GM23248 (cell line): Measurements from ENCODE around the gene SERPINA5. TPM values are rescaled to one million over a fixed set of nuclear protein-coding genes. Genes with fewer than 3 reads are reported as not detected.

Source experiments
- DNase-seq: peaks from one replicate; pipeline ENCODE4 v3.0.0-alpha.2; 2015
- H2AFZ ChIP-seq: fragments of 200-600 bp; sonication (generic); 2 replicates; pipeline ENCODE4 v1.6.1; 2016; ENCODE audit warnings: antibody characterized with exemption
- H3F3A ChIP-seq: fragments of 200-600 bp; sonication (generic); 2 replicates; pipeline ENCODE4 v1.6.1; 2016; ENCODE audit warnings: mild to moderate bottlenecking, antibody characterized with exemption, mixed run types; ENCODE audit not compliant: insufficient read depth
- H3K27ac ChIP-seq: fragments of 200-600 bp; sonication (generic); 2 replicates; pipeline ENCODE4 v1.5.1; 2016; ENCODE audit warnings: mild to moderate bottlenecking
- H3K27me3 ChIP-seq: fragments of 200-600 bp; sonication (generic); replicated peaks from 2 replicates; pipeline ENCODE4 v1.6.1; 2016; ENCODE audit warnings: mild to moderate bottlenecking; ENCODE audit not compliant: insufficient read depth
- H3K36me3 ChIP-seq: fragments of 200-600 bp; sonication (generic); 2 replicates; pipeline ENCODE4 v1.6.1; 2016; ENCODE audit warnings: low read depth, mild to moderate bottlenecking
- H3K4me1 ChIP-seq: fragments of 200-600 bp; sonication (generic); 2 replicates; pipeline ENCODE4 v1.6.1; 2016; ENCODE audit warnings: mild to moderate bottlenecking; ENCODE audit not compliant: insufficient read depth
- H3K4me2 ChIP-seq: fragments of 200-600 bp; sonication (generic); one replicate; pipeline ENCODE4 v1.6.1; 2016; ENCODE audit warnings: mild to moderate bottlenecking; ENCODE audit not compliant: unreplicated experiment
- H3K4me3 ChIP-seq: fragments of 200-600 bp; sonication (generic); 2 replicates; pipeline ENCODE4 v1.5.1; 2016; ENCODE audit warnings: mild to moderate bottlenecking
- H3K79me2 ChIP-seq: fragments of 200-600 bp; sonication (generic); 2 replicates; pipeline ENCODE4 v1.6.1; 2016; ENCODE audit warnings: mild to moderate bottlenecking; ENCODE audit not compliant: insufficient read depth
- H3K9ac ChIP-seq: fragments of 200-600 bp; sonication (generic); 2 replicates; pipeline ENCODE4 v1.6.1; 2016; ENCODE audit warnings: mild to moderate bottlenecking
- H3K9me2 ChIP-seq: fragments of 200-600 bp; sonication (generic); 2 replicates; pipeline ENCODE4 v1.6.1; 2016; ENCODE audit warnings: mixed run types, mild to moderate bottlenecking, moderate library complexity; ENCODE audit not compliant: insufficient read depth
- H3K9me3 ChIP-seq: fragments of 200-600 bp; sonication (generic); one replicate; pipeline ENCODE4 v1.6.1; 2017; ENCODE audit warnings: low read depth
- H4K20me1 ChIP-seq: fragments of 200-600 bp; sonication (generic); 2 replicates; pipeline ENCODE4 v1.6.0; 2016; ENCODE audit not compliant: insufficient read depth
- EZH2 ChIP-seq: fragments of 200-600 bp; sonication (generic); IDR thresholded peaks from 2 replicates; pipeline ENCODE4 v1.6.1; 2018; ENCODE audit warnings: antibody characterized with exemption, mild to moderate bottlenecking; ENCODE audit not compliant: insufficient read depth, poor library complexity, severe bottlenecking
- EZH2phosphoT487 ChIP-seq: fragments of 200-600 bp; sonication (generic); IDR thresholded peaks from 2 replicates; pipeline ENCODE4 v1.6.1; 2018; ENCODE audit warnings: antibody characterized with exemption, moderate library complexity, mild to moderate bottlenecking, low read depth; ENCODE audit not compliant: insufficient read depth
- WGBS, 2 experiments: methylation state at CpG; one replicate each; pipeline ENCODE4 v1.1.6; 2015 to 2017; ENCODE audit warnings: low lambda C conversion rate in 2 of 2, low coverage in 1 of 2; ENCODE audit errors: missing lambda C conversion rate in 2 of 2; 5-methylcytosine and 5-hydroxymethylcytosine counted together
- in situ Hi-C: fragments of 300-500 bp; cut with MboI; formaldehyde crosslinking; loops from 2 replicates; pipeline ENCODE4 v1.15.0; 2020
- polyA plus RNA-seq: library from polyadenylated mRNA; unstranded; fragments of >200 nt; fragmentation: Nextera tagmentation; extraction: Ambion mirVana; gene quantifications from 2 replicates; pipeline ENCODE4 v1.2.1, GENCODE V29; 2016
- total RNA-seq: library from RNA; depleted of rRNA; stranded (reverse); fragments of >200 nt; shearing (Covaris generic); gene quantifications from 2 replicates; pipeline ENCODE4 v1.2.3, GENCODE V29; 2014

SERPINA5 gene
- total and polyA plus RNA-seq, 2 experiments from 2014 or later: not detected

GRCh38 chr14:94542111-94542810 is 39.0 kb upstream of the SERPINA5 start:
- Histone ChIP-seq H3K9me2 (no peaks in the 10 kb centered on the region), H3K27ac (no peak overlapping the region), H3F3A (no peaks in the 10 kb centered on the region), H3K79me2 (no peaks in the 10 kb centered on the region), H3K4me2 (peak overlapping the region; percentile 56), H3K9ac (no peak overlapping the region), H3K4me1 (peaks cover 7% of the 10 kb centered on the region), H3K36me3 (no peaks in the 10 kb centered on the region), H2AFZ (peak overlapping the region; percentile 76), H3K4me3 (no peak overlapping the region), H4K20me1 (no peaks in the 10 kb centered on the region), H3K27me3 (no peaks in the 10 kb centered on the region), H3K9me3 (no peaks in the 10 kb centered on the region)
- 37% methylated on average over 12 of the region's 12 CpGs for WGBS, 2 experiments
- in situ Hi-C loops: no loop called here
- TF ChIP-seq EZH2phosphoT487: no peak
- TF ChIP-seq EZH2: no peak
- peak; percentile 78 for DNase-seq

GRCh38 chr14:94542811-94543440 is 38.3 kb upstream of the SERPINA5 start:
- no peaks in the 10 kb centered on the region for H3K36me3 ChIP-seq
- TF ChIP-seq EZH2 (no peak), EZH2phosphoT487 (no peak)
- no peaks in the 10 kb centered on the region for H4K20me1 ChIP-seq
- no peak for DNase-seq
- no peak overlapping the region for H3K4me3 ChIP-seq
- no peaks in the 10 kb centered on the region for H3F3A ChIP-seq
- no peaks in the 10 kb centered on the region for H3K27me3 ChIP-seq
- no peak overlapping the region for H3K4me2 ChIP-seq
- 84 to 85% methylated on average over 9 of the region's 9 CpGs for WGBS, 2 experiments
- in situ Hi-C loops: no loop called here
- peak overlapping the region; percentile 76; the same call in 1 of the 2 replicates for H2AFZ ChIP-seq
- H3K9ac ChIP-seq: no peak overlapping the region
- peaks cover 7% of the 10 kb centered on the region for H3K4me1 ChIP-seq
- H3K79me2 ChIP-seq: no peaks in the 10 kb centered on the region
- H3K27ac ChIP-seq: no peak overlapping the region
- H3K9me2 ChIP-seq: no peaks in the 10 kb centered on the region
- no peaks in the 10 kb centered on the region for H3K9me3 ChIP-seq

- WGBS, 2 experiments: 89 to 90% methylated on average over 15 of the region's 15 CpGs
- Histone ChIP-seq H3K4me1 (peaks cover 7% of the 10 kb centered on the region), H3K9me3 (no peaks in the 10 kb centered on the region), H3K36me3 (no peaks in the 10 kb centered on the region), H3K9ac (no peak overlapping the region), H3K9me2 (no peaks in the 10 kb centered on the region), H3K79me2 (no peaks in the 10 kb centered on the region), H3K27me3 (no peaks in the 10 kb centered on the region), H3K27ac (no peak overlapping the region), H3F3A (no peaks in the 10 kb centered on the region), H4K20me1 (no peaks in the 10 kb centered on the region), H2AFZ (no peak overlapping the region), H3K4me2 (no peak overlapping the region), H3K4me3 (no peak overlapping the region)
- in situ Hi-C loops: no loop called here
- no peak for DNase-seq
- TF ChIP-seq EZH2 (no peak), EZH2phosphoT487 (no peak)
Measured at GRCh38 chr14:94543449-94544124, 37.6 kb upstream of the SERPINA5 start.

- no peak for TF ChIP-seq EZH2phosphoT487
- no peak for TF ChIP-seq EZH2
- Histone ChIP-seq H3K4me3 (no peak overlapping the region), H3K79me2 (no peaks in the 10 kb centered on the region), H3K36me3 (no peaks in the 10 kb centered on the region), H3K9me2 (no peaks in the 10 kb centered on the region), H4K20me1 (no peaks in the 10 kb centered on the region), H3K27me3 (no peaks in the 10 kb centered on the region), H3K9me3 (no peaks in the 10 kb centered on the region), H3K9ac (no peak overlapping the region), H2AFZ (no peak overlapping the region), H3K27ac (no peak overlapping the region), H3F3A (no peaks in the 10 kb centered on the region), H3K4me2 (no peak overlapping the region), H3K4me1 (peaks cover 7% of the 10 kb centered on the region)
- no peak for DNase-seq
- in situ Hi-C loops: no loop called here
- 73 to 74% methylated on average over 7 of the region's 7 CpGs for WGBS, 2 experiments
Measured at GRCh38 chr14:94544726-94545125, 36.5 kb upstream of the SERPINA5 start.
